ENCODE results near the gene RAD51B. TPM values are rescaled to one million over a fixed set of nuclear protein-coding genes. Genes with fewer than 3 reads are reported as not detected.

The RAD51B gene
- total RNA-seq, 4 donors from 2014 or later = 14.0 to 16.4 (median 14.8) TPM

GRCh38 chr14:68610251-68610793 is 790.7 kb downstream of the RAD51B start:
- Histone ChIP-seq H3K27me3 (no peaks in the 10 kb centered on the region), H3K4me1 (peaks cover 26 to 47% of the 10 kb centered on the region in 2 donors), H3K4me3 (replicated peaks in 1 of 3) (no peak overlapping the region), H3K27ac (no peak overlapping the region), H3K9me3 (no peaks in the 10 kb centered on the region), H3K36me3 (no peaks in the 10 kb centered on the region)
- no peak for DNase-seq
- TF ChIP-seq POLR2A (IDR thresholded peaks at IDR 0.05) (no peak), CTCF (IDR thresholded peaks at IDR 0.05) (no peak)
- intact Hi-C loops (cut with DNase I) = no loop called here
- 96 to 98% methylated on average over 8 of the region's 8 CpGs for WGBS, 2 donors

- peak; percentile 47 for DNase-seq
- no peak for TF ChIP-seq POLR2A (IDR thresholded peaks at IDR 0.05)
- no peak for TF ChIP-seq CTCF (IDR thresholded peaks at IDR 0.05)
- H3K27me3 ChIP-seq = no peaks in the 10 kb centered on the region
- H3K4me3 ChIP-seq (replicated peaks in 1 of 3) = no peak overlapping the region
- peak overlapping the region; percentile 51 to 68 (median 64) for H3K27ac ChIP-seq
- H3K36me3 ChIP-seq = no peaks in the 10 kb centered on the region
- WGBS, 2 donors = 45 to 47% methylated on average over 4 of the region's 4 CpGs
- H3K9me3 ChIP-seq = no peaks in the 10 kb centered on the region
- peaks cover 26 to 37% of the 10 kb centered on the region in 2 donors for H3K4me1 ChIP-seq
- intact Hi-C loops (cut with DNase I) = no loop called here
Observed at GRCh38 chr14:68611599-68611998, 792.0 kb downstream of the RAD51B start.

- H3K9me3 ChIP-seq = no peaks in the 10 kb centered on the region
- TF ChIP-seq CTCF (IDR thresholded peaks at IDR 0.05) (no peak), POLR2A (IDR thresholded peaks at IDR 0.05) (no peak)
- intact Hi-C loops (cut with DNase I) = no loop called here
- no peaks in the 10 kb centered on the region for H3K27me3 ChIP-seq
- peak; percentile 47 to 64 for DNase-seq
- H3K4me1 ChIP-seq = peaks cover 22 to 33% of the 10 kb centered on the region in 2 donors
- 35 to 36% methylated on average over 5 of the region's 5 CpGs for WGBS, 2 donors
- peak overlapping the region; percentile 51 to 68 (median 64) for H3K27ac ChIP-seq
- H3K4me3 ChIP-seq (replicated peaks in 1 of 3) = no peak overlapping the region
- H3K36me3 ChIP-seq = no peaks in the 10 kb centered on the region
Observed at GRCh38 chr14:68612049-68612448, 792.5 kb downstream of the RAD51B start.

- WGBS, 2 donors = 81 to 87% methylated on average over 1 of the region's 1 CpG
- Histone ChIP-seq H3K27ac (no peak overlapping the region), H3K9me3 (no peaks in the 10 kb centered on the region), H3K36me3 (no peaks in the 10 kb centered on the region), H3K4me1 (peaks cover 11 to 17% of the 10 kb centered on the region in 2 donors), H3K27me3 (no peaks in the 10 kb centered on the region), H3K4me3 (replicated peaks in 1 of 3) (no peak overlapping the region)
- no peak for DNase-seq
- TF ChIP-seq CTCF (IDR thresholded peaks at IDR 0.05) = no peak
- TF ChIP-seq POLR2A (IDR thresholded peaks at IDR 0.05) = no peak
- intact Hi-C loops (cut with DNase I) = no loop called here
Observed at GRCh38 chr14:68616221-68616902, 796.8 kb downstream of the RAD51B start.

Data from thyroid gland (tissue), 4 donors.